ENCODE results near the gene ITM2C. TPM values are rescaled to one million over a fixed set of nuclear protein-coding genes. Genes with fewer than 3 reads are reported as not detected.

The ITM2C gene
- total and polyA plus RNA-seq, 5 donors from 2014 or later: 29.3 to 70.3 (median 52.2) TPM

DNA sequence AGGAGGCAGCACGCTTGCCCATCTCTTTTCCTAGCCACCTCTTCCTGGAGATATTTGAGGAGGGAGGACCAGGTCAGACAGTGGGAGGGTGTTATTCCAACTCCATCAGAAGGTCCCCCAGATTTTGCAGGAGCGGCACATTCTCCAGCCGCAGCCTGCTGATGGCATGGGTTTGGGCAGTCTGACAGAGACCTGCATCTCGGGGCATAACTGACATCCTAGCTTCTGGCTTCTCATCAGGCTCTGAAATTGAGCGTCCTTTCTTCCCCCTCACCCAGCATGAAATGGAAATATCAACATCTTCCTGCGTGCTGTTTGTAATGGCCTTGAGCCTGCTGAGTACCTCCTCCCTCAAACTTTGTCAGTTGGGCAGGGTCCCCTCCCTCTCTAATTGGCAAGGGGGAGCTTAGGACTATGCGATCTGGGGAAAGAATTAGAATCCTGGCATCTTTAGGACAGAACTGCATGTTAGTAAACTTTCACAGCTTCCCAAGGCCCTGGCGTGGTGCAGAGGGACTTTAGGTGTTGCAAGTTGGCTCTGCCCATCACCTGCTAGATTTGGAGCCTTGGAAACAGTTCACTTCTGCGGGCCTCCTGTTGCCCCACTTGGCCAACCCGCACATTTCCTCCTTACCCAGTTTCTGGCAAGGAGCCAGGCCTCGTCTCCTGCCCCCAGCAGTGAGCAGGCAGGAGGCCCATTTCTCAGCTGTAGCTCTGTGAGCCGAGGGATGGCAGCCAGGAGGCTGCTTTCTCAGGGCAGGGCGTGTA lies 2.2 kb downstream of the ITM2C start:
- peak overlapping the region; percentile 13 for H3K4me3 ChIP-seq (ENCODE audit: low read depth, low read length)
- H3K27ac ChIP-seq (ENCODE audit: insufficient read depth, low read length, poor library complexity, severe bottlenecking): peak overlapping the region; percentile 57

DNA sequence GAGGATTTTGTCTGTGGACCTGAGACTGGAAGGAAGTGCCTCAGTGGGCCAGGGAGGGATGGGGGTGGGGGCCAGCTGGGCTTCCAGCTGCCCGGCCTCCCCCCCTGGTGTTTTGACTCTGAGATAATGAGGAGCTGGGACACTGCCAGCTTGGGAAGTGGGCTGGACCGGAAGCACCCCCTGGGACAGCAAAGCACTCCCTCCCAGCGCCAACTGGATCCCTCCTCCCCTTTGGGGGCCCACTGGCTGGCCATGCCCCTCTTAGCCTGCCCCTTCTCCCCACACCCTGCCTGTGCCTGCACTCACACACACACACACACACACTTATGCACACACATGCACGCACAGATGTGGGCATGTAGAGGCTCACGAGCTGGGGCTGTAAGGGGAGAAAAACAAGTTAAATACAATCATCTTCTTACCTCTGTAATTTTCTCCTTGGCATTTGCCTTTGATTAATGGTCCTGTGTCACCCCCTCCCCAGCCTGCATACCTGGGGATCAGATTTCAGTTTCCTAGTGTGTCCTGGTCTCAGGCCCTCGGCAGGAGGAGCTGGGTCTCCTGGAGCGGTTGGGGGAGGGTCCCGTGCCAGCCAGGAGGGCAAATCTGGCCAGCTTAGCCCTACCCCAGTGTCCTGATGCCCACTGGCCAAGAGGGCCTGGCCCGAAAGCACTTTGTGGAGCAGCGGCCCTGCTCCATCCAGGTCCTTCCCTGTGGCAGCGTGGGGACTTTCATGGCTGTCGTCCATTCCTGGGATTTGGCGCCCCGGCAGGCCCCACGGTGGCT lies 3.6 kb downstream of the ITM2C start:
- Histone ChIP-seq H3K9me3 (ENCODE audit: control insufficient read depth in 2 of 2, low read length in 2 of 2) (no peaks in the 10 kb centered on the region), H3K27ac (ENCODE audit: insufficient read depth, low read length, poor library complexity, severe bottlenecking) (no peak overlapping the region), H3K4me1 (ENCODE audit: control insufficient read depth, insufficient read depth, low read length, poor library complexity, severe bottlenecking) (peaks cover 49% of the 10 kb centered on the region), H3K36me3 (ENCODE audit: control insufficient read depth, insufficient read depth, low read length) (no peaks in the 10 kb centered on the region), H3K4me3 (ENCODE audit: low read depth, low read length) (no peak overlapping the region), H3K27me3 (ENCODE audit: control insufficient read depth, insufficient read depth, low read length) (no peaks in the 10 kb centered on the region)
- DNase-seq: no peak
- ATAC-seq (ENCODE audit: low read depth in 2 of 2): no peak
- peaks cover 4 to 68% (median 24%) of the 10 kb centered on the region in 4 donors for H3K4me1 Mint-ChIP-seq
- H3K27me3 Mint-ChIP-seq: peaks cover 16% of the 10 kb centered on the region
- H3K27ac Mint-ChIP-seq: peak overlapping the region in 1 of 3 donors; percentile 56
- H3K36me3 Mint-ChIP-seq: no peaks in the 10 kb centered on the region
- peaks cover 0 to 2% (median 0%) of the 10 kb centered on the region in 7 donors for H3K9me3 Mint-ChIP-seq
- H3K4me3 Mint-ChIP-seq: peak overlapping the region in 2 of 4 donors; percentile 46 to 61

More for the DNA sequence above, 2.2 kb downstream of the ITM2C start:
- Histone ChIP-seq H3K4me1 (ENCODE audit: control insufficient read depth, insufficient read depth, low read length, poor library complexity, severe bottlenecking) (peaks cover 42% of the 10 kb centered on the region), H3K27me3 (ENCODE audit: control insufficient read depth, insufficient read depth, low read length) (no peaks in the 10 kb centered on the region), H3K36me3 (ENCODE audit: control insufficient read depth, insufficient read depth, low read length) (no peaks in the 10 kb centered on the region), H3K9me3 (ENCODE audit: control insufficient read depth in 2 of 2, low read length in 2 of 2) (no peaks in the 10 kb centered on the region)
- H3K4me3 Mint-ChIP-seq: peak overlapping the region; percentile 66 to 91 (median 88)
- peak; percentile 29 to 33 for ATAC-seq (ENCODE audit: low read depth in 2 of 2)
- peak overlapping the region; percentile 52 to 86 (median 68) for H3K27ac Mint-ChIP-seq
- peaks cover 0 to 62% (median 16%) of the 10 kb centered on the region in 4 donors for H3K4me1 Mint-ChIP-seq
- no peaks in the 10 kb centered on the region for H3K36me3 Mint-ChIP-seq
- H3K27me3 Mint-ChIP-seq: peaks cover 22% of the 10 kb centered on the region
- DNase-seq: peak; percentile 42 to 69 (median 61)
- H3K9me3 Mint-ChIP-seq: peaks cover 0 to 2% (median 0%) of the 10 kb centered on the region in 7 donors

DNA sequence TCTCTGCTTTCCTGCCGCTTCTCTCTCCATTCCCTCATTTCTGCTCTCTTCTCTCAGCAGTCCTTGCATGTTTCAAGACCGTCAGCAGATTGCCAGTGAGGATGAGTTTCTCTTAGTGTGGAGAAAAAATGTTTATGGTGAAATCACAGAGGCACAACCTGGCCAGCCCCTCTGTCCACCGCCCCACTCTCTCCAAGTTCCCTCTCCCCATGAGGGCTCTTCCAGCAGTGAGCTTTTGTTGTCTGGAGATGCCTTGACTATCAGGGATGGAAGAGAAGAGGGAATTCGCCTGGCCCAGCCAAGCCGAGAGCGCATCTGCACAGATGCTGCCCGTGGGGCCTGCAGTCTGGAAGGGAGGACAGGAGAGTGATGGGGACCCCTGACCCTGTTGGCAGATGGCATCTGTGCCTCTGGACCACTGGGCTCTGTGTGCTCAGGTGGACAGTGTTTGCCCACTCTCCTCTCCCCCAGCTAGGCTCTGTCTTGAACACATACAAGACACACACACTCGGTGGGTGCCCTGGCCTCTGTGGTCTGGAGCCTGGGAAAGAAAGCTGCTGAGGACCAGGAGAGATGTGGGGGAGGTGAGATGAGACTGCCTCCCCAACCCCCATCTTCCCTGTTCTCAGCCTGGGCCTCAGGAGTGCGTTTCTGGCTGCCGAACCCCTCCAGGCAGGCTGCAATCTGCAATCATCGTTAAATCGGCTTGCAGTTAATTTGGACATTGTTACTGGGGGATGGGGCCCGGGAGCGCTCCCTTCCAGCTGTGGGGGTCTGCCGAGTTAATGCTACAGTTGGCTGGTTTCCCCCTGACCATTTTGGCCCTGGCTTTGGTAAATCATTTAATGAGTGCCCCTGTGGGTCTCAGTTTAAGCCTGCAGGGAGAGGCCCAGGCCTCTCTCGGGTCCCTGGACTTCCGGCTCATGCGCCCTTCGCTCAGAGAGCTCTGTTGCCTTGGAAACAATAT lies 4.5 kb downstream of the ITM2C start:
- H3K27me3 ChIP-seq (ENCODE audit: control insufficient read depth, insufficient read depth, low read length): no peaks in the 10 kb centered on the region
- no peaks in the 10 kb centered on the region for H3K36me3 Mint-ChIP-seq
- no peaks in the 10 kb centered on the region for H3K36me3 ChIP-seq (ENCODE audit: control insufficient read depth, insufficient read depth, low read length)
- no peaks in the 10 kb centered on the region for H3K9me3 ChIP-seq (ENCODE audit: control insufficient read depth in 2 of 2, low read length in 2 of 2)
- no peak overlapping the region for H3K27ac ChIP-seq (ENCODE audit: insufficient read depth, low read length, poor library complexity, severe bottlenecking)
- H3K4me3 Mint-ChIP-seq: peak overlapping the region in 2 of 4 donors; percentile 35 to 61
- DNase-seq (no peak), ATAC-seq (ENCODE audit: low read depth in 2 of 2) (no peak)
- H3K4me1 ChIP-seq (ENCODE audit: control insufficient read depth, insufficient read depth, low read length, poor library complexity, severe bottlenecking): peaks cover 51% of the 10 kb centered on the region
- peaks cover 4 to 70% (median 24%) of the 10 kb centered on the region in 4 donors for H3K4me1 Mint-ChIP-seq
- H3K4me3 ChIP-seq (ENCODE audit: low read depth, low read length): no peak overlapping the region
- H3K27me3 Mint-ChIP-seq: peaks cover 12% of the 10 kb centered on the region
- peaks cover 0 to 2% (median 0%) of the 10 kb centered on the region in 7 donors for H3K9me3 Mint-ChIP-seq
- H3K27ac Mint-ChIP-seq: peak overlapping the region; percentile 46 to 56 (median 49)

DNA sequence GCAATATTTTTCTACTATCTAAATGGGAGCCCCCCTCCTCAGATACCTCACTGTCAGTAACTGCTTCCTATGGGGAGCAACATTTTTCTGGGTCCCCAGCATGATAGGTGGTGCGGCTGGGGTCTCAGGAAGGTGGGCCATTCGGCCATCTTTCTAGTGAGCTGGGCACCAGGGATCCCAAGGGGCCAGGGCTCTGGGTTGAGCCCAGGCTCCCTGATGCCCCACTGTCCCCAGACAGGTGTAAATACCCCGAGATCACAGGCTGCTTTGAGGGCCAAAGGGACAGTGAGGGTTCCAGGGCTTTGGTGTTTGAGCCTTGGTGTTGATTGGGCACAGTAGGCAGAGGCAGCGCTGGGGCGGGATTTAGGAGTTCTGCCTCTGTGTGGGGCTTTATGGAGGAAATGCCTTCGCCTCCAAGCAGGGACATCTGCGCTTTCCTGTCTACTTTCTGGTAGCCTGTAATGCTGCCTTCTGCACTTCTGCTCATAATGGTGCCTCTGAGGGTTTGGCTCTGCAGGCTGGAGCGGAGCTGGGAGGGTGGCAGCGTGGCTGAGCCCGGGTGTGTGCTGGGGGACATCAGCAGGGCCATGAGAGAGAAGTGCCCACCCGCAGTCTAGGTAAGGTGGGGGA lies 5.3 kb downstream of the ITM2C start:
- H3K27ac ChIP-seq (ENCODE audit: insufficient read depth, low read length, poor library complexity, severe bottlenecking): no peak overlapping the region
- Mint-ChIP-seq H3K4me3 (peak overlapping the region in 1 of 4 donors; percentile 4), H3K36me3 (no peaks in the 10 kb centered on the region), H3K27me3 (peaks cover 5% of the 10 kb centered on the region), H3K4me1 (peaks cover 4 to 70% (median 19%) of the 10 kb centered on the region in 4 donors), H3K9me3 (no peaks in the 10 kb centered on the region), H3K27ac (peak overlapping the region in 1 of 3 donors; percentile 46)
- peaks cover 45% of the 10 kb centered on the region for H3K4me1 ChIP-seq (ENCODE audit: control insufficient read depth, insufficient read depth, low read length, poor library complexity, severe bottlenecking)
- H3K27me3 ChIP-seq (ENCODE audit: control insufficient read depth, insufficient read depth, low read length): no peaks in the 10 kb centered on the region
- H3K4me3 ChIP-seq (ENCODE audit: low read depth, low read length): no peak overlapping the region
- no peaks in the 10 kb centered on the region for H3K9me3 ChIP-seq (ENCODE audit: control insufficient read depth in 2 of 2, low read length in 2 of 2)
- no peaks in the 10 kb centered on the region for H3K36me3 ChIP-seq (ENCODE audit: control insufficient read depth, insufficient read depth, low read length)
- ATAC-seq (ENCODE audit: low read depth in 2 of 2) (no peak), DNase-seq (no peak)

DNA sequence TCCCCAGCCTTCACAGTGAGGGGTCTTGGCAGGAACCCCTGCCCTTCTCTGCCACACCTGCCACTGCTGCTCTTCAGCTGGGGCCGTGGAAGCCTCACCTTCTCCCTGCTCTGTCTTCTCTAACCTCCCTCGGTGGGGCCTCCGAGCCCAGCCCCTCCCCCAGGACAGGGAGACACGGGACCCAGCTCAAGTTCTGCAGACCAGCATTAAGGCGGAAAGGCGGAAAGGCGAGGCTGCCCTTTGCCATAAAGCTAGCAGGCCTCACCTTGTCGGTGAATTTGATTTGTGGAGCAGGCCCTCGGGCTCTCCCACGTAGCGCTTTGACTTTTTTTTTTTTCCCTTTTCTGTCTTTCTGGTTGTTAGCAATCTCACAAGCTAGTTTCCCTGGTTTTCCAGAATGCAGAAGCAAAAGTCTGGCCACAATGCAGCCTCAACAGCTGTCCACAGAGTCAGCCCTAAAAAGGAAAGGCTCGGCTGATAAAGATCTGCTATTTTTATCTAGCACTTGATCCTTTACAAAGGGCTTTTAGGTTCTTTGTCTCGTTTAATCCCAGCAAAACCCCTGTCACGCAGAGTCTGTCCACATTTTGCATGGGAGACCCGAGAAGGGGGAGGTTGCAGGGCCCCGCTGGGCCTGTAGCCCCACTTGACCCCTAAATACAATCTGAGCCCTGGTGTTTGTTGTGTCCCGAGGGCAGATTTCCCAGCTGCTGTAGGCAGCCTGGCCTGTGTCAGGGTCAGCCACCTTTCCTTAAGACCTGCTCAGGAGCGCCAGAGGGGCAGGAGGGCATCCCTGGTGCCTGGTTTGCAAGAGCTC lies 6.0 kb downstream of the ITM2C start:
- Mint-ChIP-seq H3K27ac (peak overlapping the region in 1 of 3 donors; percentile 46), H3K9me3 (no peaks in the 10 kb centered on the region), H3K36me3 (peaks cover 4% of the 10 kb centered on the region), H3K27me3 (no peaks in the 10 kb centered on the region), H3K4me3 (peak overlapping the region in 1 of 4 donors; percentile 4), H3K4me1 (peaks cover 4 to 64% (median 19%) of the 10 kb centered on the region in 4 donors)
- peaks cover 38% of the 10 kb centered on the region for H3K4me1 ChIP-seq (ENCODE audit: control insufficient read depth, insufficient read depth, low read length, poor library complexity, severe bottlenecking)
- H3K36me3 ChIP-seq (ENCODE audit: control insufficient read depth, insufficient read depth, low read length): no peaks in the 10 kb centered on the region
- DNase-seq (no peak), ATAC-seq (ENCODE audit: low read depth in 2 of 2) (no peak)
- no peak overlapping the region for H3K4me3 ChIP-seq (ENCODE audit: low read depth, low read length)
- H3K27me3 ChIP-seq (ENCODE audit: control insufficient read depth, insufficient read depth, low read length): no peaks in the 10 kb centered on the region
- no peak overlapping the region for H3K27ac ChIP-seq (ENCODE audit: insufficient read depth, low read length, poor library complexity, severe bottlenecking)
- no peaks in the 10 kb centered on the region for H3K9me3 ChIP-seq (ENCODE audit: control insufficient read depth in 2 of 2, low read length in 2 of 2)

DNA sequence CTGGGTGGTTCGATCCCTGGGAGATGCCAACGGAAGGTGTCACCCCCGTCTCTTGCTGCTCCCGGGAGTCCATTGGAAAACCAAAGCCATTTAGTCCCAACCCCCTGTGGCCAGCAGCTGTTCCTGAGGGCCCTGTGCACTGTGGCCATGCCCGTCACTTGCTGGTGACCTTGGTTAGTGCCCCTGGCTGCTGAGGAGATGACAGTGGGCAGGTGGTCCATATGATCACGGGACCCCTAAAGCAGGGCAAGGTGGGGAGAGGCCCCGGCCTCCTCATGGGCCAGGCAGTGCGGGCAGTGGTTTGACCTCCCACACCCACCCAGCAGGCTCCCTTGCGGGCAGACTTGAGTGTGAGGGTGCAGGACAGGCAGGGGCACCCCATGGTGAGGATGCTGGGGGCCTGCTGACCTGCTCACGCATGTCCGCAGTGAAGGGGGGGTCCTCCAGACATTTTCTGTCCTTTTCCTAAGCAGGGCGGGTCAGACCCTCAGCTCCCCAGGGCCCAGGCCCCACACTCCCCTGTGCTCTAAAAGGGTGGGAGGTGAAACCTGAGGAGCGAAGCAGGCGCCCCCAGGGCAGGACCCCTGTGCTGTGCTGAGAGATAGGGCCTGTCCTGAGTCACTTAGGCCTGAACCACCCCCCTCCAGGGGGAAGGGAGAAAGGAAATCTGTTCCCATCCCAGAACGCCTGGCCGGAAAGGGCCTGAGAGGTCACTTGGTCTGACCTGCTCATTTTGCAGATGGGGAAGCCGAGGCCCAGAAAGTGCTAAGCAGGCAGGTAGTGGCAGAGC lies 6.8 kb downstream of the ITM2C start:
- no peak overlapping the region for H3K4me3 Mint-ChIP-seq
- H3K9me3 ChIP-seq (ENCODE audit: control insufficient read depth in 2 of 2, low read length in 2 of 2): no peaks in the 10 kb centered on the region
- no peak overlapping the region for H3K27ac Mint-ChIP-seq
- H3K27me3 Mint-ChIP-seq: no peaks in the 10 kb centered on the region
- H3K4me3 ChIP-seq (ENCODE audit: low read depth, low read length): no peak overlapping the region
- no peaks in the 10 kb centered on the region for H3K9me3 Mint-ChIP-seq
- peaks cover 4% of the 10 kb centered on the region for H3K36me3 Mint-ChIP-seq
- H3K27me3 ChIP-seq (ENCODE audit: control insufficient read depth, insufficient read depth, low read length): no peaks in the 10 kb centered on the region
- H3K4me1 Mint-ChIP-seq: peaks cover 4 to 57% (median 19%) of the 10 kb centered on the region in 4 donors
- no peak for ATAC-seq (ENCODE audit: low read depth in 2 of 2)
- H3K36me3 ChIP-seq (ENCODE audit: control insufficient read depth, insufficient read depth, low read length): no peaks in the 10 kb centered on the region
- no peak for DNase-seq
- H3K4me1 ChIP-seq (ENCODE audit: control insufficient read depth, insufficient read depth, low read length, poor library complexity, severe bottlenecking): peaks cover 30% of the 10 kb centered on the region
- no peak overlapping the region for H3K27ac ChIP-seq (ENCODE audit: insufficient read depth, low read length, poor library complexity, severe bottlenecking)
